Gastroesophageal sphincter (tissue), 4 donors: ENCODE data around the gene IL2RA. TPM values are rescaled to one million over a fixed set of nuclear protein-coding genes. Genes with fewer than 3 reads are reported as not detected.

ENCODE experiments used
- ATAC-seq: fragments of 150-250 bp; one replicate; pipeline ENCODE4 v1.9.1; 2016; ENCODE audit warnings: mild to moderate bottlenecking, moderate library complexity
- H3K27ac ChIP-seq, 4 donors: fragments of 200-600 bp; sonication (generic) in 3 of 4; 1 replicate in 3 of 4; 2 replicates in 1 of 4; pipeline ENCODE4 v1.5.1; 2016 to 2019
- H3K27me3 ChIP-seq: fragments of 200-600 bp; sonication (generic); one replicate; pipeline ENCODE4 v1.5.1; 2019
- H3K36me3 ChIP-seq, 2 donors: fragments of 200-600 bp; sonication (generic); one replicate each; pipeline ENCODE4 v1.5.1; 2019; ENCODE audit warnings: control low read depth in 1 of 2
- H3K4me1 ChIP-seq, 3 donors: fragments of 200-600 bp; sonication (generic); 1 replicate in 2 of 3; 2 replicates in 1 of 3; pipeline ENCODE4 v1.5.1; 2016 to 2019; ENCODE audit warnings: control low read depth in 2 of 3
- H3K4me3 ChIP-seq, 2 donors: fragments of 200-600 bp; sonication (generic); one replicate each; pipeline ENCODE4 v1.5.1; 2019; ENCODE audit warnings: mild to moderate bottlenecking in 1 of 2, moderate library complexity in 1 of 2
- H3K9me3 ChIP-seq, 3 donors: fragments of 200-600 bp; sonication (generic); one replicate each; pipeline ENCODE4 v1.5.1; 2017 to 2019; ENCODE audit warnings: control low read depth in 2 of 3
- CTCF ChIP-seq, 4 experiments: fragments of 200-600 bp in 2 of 4; fragments of 450-650 bp in 2 of 4; sonication (generic) in 1 of 4; IDR thresholded peaks; one replicate each; pipeline ENCODE4 v1.5.1; 2017 to 2019; ENCODE audit warnings: antibody characterized with exemption in 4 of 4, mild to moderate bottlenecking in 2 of 4, moderate library complexity in 2 of 4
- EP300 ChIP-seq: sonication (generic); formaldehyde crosslinking; IDR thresholded peaks from one replicate; pipeline ENCODE4 v1.6.1; 2017; ENCODE audit warnings: antibody characterized with exemption, mild to moderate bottlenecking
- POLR2A ChIP-seq, 2 donors: fragments of 450-650 bp; IDR thresholded peaks; one replicate each; pipeline ENCODE4 v1.6.1; 2017; ENCODE audit warnings: antibody characterized with exemption in 2 of 2, mild to moderate bottlenecking in 2 of 2, moderate library complexity in 1 of 2
- POLR2AphosphoS5 ChIP-seq: sonication (generic); formaldehyde crosslinking; IDR thresholded peaks from one replicate; pipeline ENCODE4 v1.6.1; 2017; ENCODE audit warnings: antibody characterized with exemption
- whole genome bisulfite sequencing, 2 donors: methylation state at CpG; one replicate each; pipeline ENCODE4 v1.1.5; 2018; ENCODE audit warnings: low coverage in 1 of 2; 5-methylcytosine and 5-hydroxymethylcytosine counted together
- total RNA-seq, 4 donors: library from RNA; depleted of rRNA; stranded (reverse); fragments of >200 nt; gene quantifications; one replicate each; pipeline ENCODE4 v1.1.0, GENCODE V29; 2016

Gene IL2RA
- total RNA-seq, 4 donors from 2014 or later = 0.31 to 16.3 (median 0.50) TPM

- H3K4me1 ChIP-seq = peaks cover 0 to 36% (median 3%) of the 10 kb centered on the region in 3 donors
- ATAC-seq = no peak
- TF ChIP-seq POLR2A (IDR thresholded peaks at IDR 0.05) (no peak), POLR2AphosphoS5 (no peak), EP300 (no peak), CTCF (IDR thresholded peaks at IDR 0.05) (no peak)
- H3K27ac ChIP-seq = no peak overlapping the region
- H3K27me3 ChIP-seq = peaks cover 18% of the 10 kb centered on the region
- no peaks in the 10 kb centered on the region for H3K9me3 ChIP-seq
- H3K4me3 ChIP-seq = no peak overlapping the region
- WGBS, 2 donors = 85 to 88% methylated on average over 5 of the region's 5 CpGs
- H3K36me3 ChIP-seq = no peaks in the 10 kb centered on the region
Observed at GRCh38 chr10:6054884-6055283, 7.3 kb downstream of the IL2RA start.

DNA sequence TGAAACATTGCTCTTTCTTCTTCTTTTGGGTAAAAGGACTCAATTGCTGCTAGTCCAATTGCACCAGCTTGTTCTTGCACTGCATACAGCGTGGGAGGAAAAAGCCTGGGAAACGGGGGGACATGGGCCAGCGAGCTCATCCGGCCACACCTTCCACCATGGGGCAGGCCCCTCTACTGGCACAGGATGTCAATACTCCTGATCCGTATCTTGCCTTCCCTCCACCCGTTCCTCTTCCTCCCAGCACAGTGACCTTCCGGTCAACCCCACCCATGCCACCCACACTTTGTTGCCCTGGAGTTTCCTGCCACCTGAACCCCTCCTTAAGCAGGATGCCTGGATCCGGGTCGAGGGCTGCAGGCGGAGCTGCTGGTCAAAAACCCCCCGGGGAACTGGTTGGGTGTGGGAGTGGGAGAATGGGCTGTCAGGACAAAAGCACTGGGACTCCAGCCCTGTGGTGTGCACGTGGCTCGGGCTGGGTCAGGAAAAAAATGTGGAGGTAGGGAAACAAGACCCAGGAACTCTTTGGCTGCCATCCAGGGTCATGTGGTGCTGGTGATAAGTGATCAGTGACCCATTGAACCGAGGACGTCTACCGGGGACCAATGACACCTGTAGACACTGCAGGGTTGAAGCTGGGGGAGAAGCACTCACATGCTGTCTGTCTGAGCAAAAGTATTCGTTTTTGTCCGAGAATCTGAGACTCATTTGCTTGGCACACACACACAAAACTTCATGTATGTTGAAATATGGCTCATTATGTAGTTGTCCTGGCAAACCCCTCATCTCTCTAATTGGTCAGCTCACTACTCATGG lies 8.1 kb downstream of the IL2RA start:
- peaks cover 0 to 36% (median 3%) of the 10 kb centered on the region in 3 donors for H3K4me1 ChIP-seq
- H3K27ac ChIP-seq = peak overlapping the region in 3 of 4 donors; percentile 12 to 60 (median 50)
- WGBS, 2 donors = 56% methylated on average over 11 of the region's 18 CpGs; no CpG with 5 or more reads in 1 of the 2 donors

DNA sequence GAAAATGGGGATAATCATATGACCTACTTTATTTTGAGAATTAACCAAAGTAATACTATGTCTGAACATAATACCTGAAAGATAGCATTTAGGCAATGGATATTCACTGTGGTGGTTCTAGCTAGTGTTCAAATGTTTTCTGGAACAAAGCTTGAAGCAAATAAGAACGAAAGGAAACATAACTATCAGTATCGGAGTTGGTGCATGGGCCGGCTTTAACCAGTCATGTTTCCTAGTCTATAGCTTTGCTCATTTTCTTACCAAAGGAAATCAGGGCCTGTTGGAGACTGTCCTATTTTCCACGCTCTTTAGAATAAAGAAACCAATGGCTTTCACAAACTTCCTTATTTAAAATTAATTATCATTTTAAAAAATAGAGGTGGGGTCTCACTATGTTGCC lies 8.9 kb downstream of the IL2RA start:
- H3K9me3 ChIP-seq = no peaks in the 10 kb centered on the region
- WGBS, 2 donors = 78 to 81% methylated on average over 4 of the region's 4 CpGs
- no peak for ATAC-seq
- H3K27me3 ChIP-seq = peaks cover 18% of the 10 kb centered on the region
- peak overlapping the region in 3 of 4 donors; percentile 12 to 50 (median 37) for H3K27ac ChIP-seq
- H3K36me3 ChIP-seq = no peaks in the 10 kb centered on the region
- H3K4me3 ChIP-seq = no peak overlapping the region
- no peak for TF ChIP-seq CTCF (IDR thresholded peaks at IDR 0.05)
- no peak for TF ChIP-seq EP300
- no peak for TF ChIP-seq POLR2A (IDR thresholded peaks at IDR 0.05)
- no peak for TF ChIP-seq POLR2AphosphoS5
- H3K4me1 ChIP-seq = peaks cover 0 to 36% (median 3%) of the 10 kb centered on the region in 3 donors

More for the DNA sequence above, 8.1 kb downstream of the IL2RA start:
- no peak overlapping the region for H3K4me3 ChIP-seq
- H3K36me3 ChIP-seq = no peaks in the 10 kb centered on the region
- ATAC-seq = peak; percentile 51
- no peak for TF ChIP-seq POLR2AphosphoS5
- no peak for TF ChIP-seq POLR2A (IDR thresholded peaks at IDR 0.05)
- no peak for TF ChIP-seq CTCF (IDR thresholded peaks at IDR 0.05)
- no peak for TF ChIP-seq EP300
- H3K27me3 ChIP-seq = peaks cover 18% of the 10 kb centered on the region
- H3K9me3 ChIP-seq = no peaks in the 10 kb centered on the region

GRCh38 chr10:6052247-6053221 lies 9.6 kb downstream of the IL2RA start:
- Histone ChIP-seq H3K9me3 (no peaks in the 10 kb centered on the region), H3K4me1 (peaks cover 0 to 36% (median 3%) of the 10 kb centered on the region in 3 donors), H3K27ac (peak overlapping the region in 2 of 4 donors; percentile 24 to 37), H3K36me3 (no peaks in the 10 kb centered on the region), H3K4me3 (no peak overlapping the region), H3K27me3 (peaks cover 13% of the 10 kb centered on the region)
- ATAC-seq = no peak
- TF ChIP-seq EP300 (no peak), POLR2AphosphoS5 (no peak), CTCF (IDR thresholded peaks at IDR 0.05) (no peak), POLR2A (IDR thresholded peaks at IDR 0.05) (no peak)
- 75 to 83% methylated on average over 1 to 9 of the region's 17 CpGs for WGBS, 2 donors
